Stimulated activated naive CD4-positive, alpha-beta T cell (primary cell): Measurements from ENCODE around the gene CFAP53.

Experiments used
- DNase-seq, 6 experiments: peaks; one replicate each; lab custom pipeline; 2025; lab: John Stamatoyannopoulos, UW

Gene CFAP53

DNA sequence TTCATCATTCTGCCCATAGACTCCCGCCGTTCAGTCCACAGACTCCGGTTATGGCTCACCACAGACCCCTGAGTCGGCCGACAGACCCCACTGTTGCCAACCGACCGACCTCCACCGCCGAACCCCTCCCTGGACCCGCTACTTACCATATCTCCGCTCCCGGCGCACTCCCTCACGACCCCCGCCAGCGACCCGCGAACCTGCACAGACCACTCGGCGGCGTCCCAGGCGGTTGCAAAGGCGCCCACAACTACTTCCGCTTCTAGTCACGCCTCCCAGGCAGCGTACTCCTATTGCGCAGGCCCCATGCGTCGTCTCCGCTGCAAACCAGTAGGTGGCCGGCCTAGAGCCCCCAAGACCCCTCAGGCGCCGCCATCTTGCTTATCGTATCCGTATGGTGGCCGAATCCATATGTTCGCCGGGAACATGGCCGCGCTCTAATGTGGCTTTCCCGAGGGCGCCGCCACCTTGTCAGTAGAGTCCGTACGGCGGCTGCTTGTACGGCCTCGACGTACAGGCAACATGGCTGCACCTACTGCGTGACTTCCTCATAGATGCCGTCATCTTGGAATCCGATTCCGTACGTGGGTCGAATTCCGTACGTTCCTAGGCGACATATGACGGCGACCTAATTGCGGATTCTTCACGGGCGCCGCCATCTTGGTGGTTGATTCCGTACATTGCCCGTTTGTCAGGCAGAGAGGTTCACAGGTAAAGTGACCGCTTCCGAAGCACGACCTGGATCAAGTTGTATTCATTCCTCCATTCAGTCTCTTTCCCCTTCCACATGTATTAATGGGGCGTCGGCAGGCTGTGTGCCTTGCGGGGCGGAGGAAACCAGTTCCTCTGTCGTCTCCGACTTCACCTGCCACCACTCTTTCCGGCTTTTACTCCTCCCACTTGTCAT is 21.4 kb upstream of the CFAP53 start, which contains the start of gene CXXC1:
Gene CXXC1, minus strand, starts transcription at position 252 of the 907 bp plus-strand sequence. Its CDS starts 103 bp downstream, at position 149.
- peak; percentile 94 to 99 (median 98) for DNase-seq

DNA sequence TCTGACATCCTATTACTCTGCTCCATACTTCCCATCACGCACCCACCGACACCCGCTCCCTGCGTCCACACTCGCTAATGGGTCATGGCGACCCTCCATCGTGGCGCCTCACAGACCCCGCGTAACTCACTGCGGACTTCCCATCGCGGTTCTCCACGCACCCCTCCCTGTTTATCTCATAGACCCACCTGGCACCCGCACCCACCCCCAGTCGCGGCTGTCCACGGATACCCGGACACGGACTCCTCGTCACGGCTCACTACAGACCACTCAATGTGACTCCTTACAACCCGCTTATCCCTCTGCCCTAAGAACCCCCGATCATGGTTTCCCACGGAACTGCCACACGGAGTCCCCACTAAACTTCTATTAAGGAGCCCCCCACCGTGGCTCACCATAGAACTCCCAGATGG is 20.7 kb upstream of the CFAP53 start:
- DNase-seq = no peak

DNA sequence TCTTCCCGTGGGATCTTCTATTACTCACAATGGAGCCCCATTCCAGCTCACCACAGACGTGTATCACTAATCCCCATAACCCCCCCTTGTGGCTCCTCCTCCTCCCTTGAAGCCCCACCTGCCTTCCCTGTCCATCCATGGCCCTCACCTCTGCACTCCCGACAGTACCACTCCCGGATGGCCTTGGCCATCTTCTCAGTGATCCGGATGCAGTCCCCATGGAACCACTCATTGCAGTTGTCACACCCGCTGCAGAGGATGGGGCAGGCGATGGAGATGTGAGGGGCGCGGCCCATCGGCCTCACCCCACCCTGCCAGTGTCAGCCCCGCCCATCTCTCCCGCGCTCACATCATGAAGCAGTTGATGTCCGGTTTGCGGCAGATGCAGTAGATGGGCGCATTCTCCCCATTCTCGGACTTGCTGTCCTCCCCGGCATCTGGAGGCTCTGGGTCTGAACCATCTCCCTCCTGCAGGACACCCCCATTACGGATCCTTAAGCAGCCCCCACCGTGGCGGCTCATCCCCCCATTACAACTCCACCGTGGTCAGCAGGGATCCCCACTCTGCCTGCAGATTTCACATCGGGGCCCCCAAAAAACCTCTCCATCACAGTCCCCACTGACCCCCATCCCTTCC is 20.2 kb upstream of the CFAP53 start:
- no peak for DNase-seq

DNA sequence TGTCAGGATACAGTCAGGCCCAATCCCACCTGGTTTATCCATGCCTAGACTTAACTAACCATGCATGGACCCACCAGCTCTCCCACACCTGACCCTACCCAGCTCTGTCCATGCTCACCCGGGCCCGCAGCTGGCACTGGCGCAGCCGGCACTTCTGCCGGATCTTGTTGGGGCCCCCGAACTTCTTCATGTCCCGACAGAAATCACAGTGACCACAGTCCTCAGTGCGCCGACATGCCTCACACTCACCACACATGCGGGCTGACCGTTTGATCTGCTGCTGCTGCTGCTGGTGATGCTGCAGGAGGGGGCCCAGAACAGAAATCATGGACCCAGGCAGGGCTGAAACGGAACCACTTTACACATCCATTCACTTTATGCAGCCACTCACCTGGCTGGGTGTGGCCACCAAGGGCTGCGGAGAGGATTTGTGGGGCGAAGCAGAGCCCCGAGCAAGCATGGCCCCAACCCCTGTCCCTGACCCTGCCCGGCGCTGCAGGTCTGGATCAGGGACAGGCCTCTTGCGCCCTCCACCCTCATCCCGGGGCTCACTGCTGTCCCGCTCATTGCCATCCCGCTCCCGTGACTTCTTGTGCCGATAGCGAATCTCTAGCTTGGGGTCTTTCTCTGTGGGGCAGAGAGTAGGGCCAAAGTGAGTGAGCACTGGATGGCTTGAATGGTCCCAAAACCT is 19.5 kb upstream of the CFAP53 start:
- no peak for DNase-seq

DNA sequence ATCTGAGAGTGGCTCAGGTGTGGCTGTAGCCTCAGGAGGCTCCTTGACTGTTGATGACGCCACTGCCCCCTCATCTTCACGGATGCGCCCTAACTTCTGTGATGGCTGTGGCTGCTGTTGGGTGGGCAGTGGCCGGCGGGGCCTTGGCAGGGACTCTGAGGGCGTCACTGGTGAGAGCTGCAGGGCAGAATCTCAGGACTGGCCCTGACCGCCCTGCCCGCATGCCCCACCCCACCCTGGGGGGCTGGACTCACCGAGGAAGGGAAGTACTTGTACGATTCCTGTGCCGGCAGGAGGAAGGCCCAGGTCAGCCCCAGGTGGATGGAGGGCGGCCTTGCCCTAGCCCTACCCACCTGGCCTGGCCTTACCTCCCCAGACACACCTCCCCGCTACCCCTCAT is 18.8 kb upstream of the CFAP53 start:
- no peak for DNase-seq

DNA sequence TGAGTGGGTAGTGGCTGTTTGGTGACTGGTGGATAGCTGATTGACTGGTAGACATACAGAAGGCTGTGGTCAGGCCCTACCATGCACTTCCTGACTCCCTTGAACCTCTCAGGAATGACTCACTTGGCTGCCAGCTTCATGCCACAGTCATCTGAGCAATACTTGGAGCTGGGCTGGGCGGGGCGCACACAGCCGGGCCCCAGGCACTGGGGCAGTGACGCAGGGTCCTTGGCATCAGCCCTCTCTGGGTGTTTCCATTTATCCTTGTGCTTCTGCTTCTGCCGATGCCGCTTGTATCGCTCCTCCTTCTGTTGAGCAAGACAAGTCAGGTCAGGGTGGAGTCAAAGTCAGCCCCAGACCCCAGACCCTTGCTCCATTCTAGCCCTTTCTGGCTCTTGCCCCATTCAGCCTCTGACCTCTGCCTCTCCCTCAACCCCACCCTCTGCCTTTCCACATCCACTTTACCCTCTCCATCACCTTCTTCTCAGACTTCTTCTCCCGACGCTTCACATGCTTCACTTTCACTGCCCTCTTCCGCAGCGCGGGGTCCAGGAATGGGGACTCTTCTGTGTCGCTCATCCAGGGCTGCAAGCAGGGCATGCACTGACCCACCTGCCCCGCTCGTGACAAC is 18.1 kb upstream of the CFAP53 start:
- DNase-seq = no peak

DNA sequence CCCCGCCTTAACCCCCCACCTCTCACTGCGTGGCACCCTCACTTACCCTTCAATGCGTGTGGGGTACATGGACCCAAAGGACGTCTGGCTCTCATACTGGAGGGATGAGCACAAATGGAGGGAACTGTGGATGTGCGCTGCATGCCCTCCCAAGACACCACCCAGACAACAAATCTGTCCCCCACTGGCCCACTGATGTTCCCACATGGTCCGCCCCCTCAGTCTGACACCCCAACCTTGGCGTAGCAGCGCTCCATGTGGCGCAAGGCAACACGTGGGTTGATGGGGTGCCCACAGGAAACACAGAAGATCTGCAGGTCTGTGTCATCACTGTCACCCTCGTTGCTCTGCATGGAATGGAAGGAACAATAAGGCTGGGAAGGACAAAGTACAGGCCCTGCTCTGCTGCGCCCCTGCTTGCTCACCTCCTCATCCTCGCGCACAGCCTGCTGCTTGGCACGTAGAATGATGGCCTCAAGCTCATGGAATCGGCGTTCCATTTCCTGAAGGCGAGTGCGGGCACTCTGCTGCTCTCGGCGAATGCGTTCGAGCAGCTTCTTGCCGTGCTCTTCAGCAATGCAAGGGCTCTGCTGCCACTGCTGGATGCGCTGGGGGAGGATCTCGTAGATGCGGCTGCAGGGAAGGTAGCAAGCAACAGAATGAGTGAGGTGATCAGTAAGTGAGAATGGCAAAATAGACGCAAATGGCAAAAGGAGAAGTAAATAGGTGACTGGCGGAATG is 17.3 kb upstream of the CFAP53 start:
- DNase-seq = peak in 1 of 6 experiments; percentile 12

DNA sequence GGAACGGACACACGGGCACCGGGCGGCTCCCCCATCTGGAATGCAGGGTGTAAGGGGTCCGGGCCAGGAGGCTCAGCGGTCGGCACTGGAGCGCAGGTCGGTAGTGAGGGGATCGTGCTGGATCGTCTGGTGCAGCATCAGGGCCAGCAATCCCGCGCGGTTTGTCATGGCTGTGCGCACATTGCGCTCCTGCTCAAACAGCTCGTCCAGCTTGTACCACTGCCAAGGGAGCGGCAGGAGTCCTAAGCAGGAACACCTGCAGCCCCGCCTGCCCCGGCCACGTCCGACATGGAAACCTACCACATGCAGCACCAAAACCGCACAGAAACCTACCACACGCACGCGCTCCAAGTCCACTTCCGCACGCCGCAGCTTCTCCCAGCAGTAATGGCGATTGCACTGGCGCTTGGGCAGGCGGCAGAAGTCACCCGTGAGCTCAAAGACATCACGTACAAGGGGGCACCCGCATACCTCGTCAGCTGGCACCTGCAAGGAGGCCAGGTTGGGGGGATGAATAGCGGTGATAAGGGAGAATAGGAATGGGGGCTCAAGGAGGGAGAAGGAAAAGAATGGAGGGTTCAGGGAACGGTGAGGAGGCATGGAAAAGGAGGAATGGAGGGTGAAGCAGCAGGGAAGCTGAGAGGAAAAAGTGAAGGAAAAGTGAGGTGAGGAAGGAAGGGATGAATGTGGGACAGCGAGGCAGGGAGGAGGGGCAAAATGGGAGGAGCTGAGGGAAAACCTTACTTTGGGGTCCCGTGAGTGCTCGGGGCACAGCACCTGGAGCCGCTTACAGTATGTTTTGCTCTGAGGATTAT is 16.4 kb upstream of the CFAP53 start:
- no peak for DNase-seq

DNA sequence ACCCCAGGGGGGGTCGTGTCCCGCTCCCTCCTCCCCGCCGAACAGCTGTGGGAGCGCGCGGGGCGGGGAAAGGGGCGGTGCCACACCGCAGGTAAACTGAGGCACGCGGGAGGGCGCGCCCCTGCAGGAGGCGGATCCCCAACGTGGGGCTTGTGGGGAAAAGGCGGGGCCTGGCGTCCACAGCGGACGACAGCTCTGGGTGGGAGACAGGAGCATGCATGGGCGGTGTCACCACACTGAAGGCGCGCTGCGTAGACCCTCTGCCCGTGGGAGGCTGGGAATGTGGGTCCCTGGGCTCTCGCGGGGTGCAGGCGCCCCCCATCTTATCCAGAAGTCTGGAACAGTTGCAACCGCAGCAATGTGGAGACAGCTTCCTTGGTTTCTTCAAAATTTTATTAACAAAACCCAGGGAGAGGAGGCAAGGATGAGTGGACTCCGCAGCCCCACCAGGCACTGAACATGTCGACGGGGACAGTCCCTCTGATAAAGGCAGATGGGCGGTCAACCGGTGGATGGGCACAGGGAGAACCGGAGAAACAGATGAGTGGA is 15.8 kb upstream of the CFAP53 start:
- DNase-seq = no peak

DNA sequence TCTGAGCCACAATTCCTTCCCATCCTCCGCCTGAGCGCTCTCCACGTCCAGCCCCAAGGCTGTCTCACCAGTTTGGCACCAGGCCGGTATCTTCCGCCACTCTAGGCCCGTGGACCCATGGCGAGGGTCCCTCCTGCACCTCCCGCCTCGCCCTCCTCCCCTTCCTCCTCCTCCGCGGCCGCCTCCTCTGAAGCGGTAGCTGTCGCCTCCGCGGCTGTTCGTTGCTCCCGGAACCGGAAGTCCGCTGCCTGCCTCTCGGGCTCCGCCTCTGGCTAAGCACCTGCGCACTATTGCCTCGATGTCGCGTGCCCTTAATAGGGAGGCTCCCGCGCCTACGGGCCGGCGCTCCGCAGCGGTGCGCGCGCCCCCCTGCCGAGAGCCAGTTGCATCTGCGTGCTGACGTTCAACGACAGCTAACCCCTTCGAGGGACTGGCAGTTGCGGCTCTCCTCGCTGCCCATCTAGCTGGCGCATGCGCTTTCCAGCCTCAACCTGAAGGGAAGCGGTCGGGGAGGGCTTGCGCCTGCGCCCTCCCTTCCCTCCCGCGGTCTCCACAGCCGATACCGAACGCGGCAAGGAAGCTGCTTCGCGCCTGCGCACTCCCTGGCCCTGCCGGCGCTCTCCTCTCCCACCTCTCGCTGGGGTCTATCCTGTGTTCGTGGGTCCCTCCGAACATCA is 15.1 kb upstream of the CFAP53 start, which contains the start of gene MBD1:
Gene MBD1, minus strand, starts transcription at position 229 of the 677 bp plus-strand sequence. CDS start 1,531 bp downstream, outside the sequence.
- peak; percentile 93 to 100 (median 98) for DNase-seq

DNA sequence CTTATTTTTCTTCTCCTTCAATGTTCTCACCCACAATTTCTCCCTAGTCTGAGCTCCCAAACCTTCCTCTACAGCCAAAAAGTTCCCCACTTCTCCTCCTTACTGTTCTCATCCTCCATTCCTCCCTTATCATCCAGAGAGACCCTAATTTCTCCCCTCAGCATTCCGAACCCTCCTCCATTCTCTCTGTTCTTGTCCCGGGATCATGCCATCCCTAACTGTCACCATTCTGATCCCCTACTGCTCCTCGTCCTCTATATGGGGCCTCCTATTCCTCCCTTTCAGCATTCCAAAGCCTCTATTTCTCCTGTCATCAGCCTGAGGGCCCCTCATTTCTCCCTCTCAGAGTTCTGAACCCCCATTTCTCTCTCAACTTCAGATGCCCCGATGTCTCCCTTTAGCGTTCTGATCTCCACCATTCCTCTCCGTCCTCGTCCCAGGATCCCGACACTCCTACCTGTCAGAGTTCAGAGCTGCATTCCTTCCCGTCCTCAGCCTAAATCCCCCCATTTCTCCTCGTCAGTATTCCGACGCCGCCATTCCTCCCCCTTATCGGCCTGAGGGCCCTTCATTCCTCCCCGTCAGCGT is 14.5 kb upstream of the CFAP53 start:
- no peak for DNase-seq

DNA sequence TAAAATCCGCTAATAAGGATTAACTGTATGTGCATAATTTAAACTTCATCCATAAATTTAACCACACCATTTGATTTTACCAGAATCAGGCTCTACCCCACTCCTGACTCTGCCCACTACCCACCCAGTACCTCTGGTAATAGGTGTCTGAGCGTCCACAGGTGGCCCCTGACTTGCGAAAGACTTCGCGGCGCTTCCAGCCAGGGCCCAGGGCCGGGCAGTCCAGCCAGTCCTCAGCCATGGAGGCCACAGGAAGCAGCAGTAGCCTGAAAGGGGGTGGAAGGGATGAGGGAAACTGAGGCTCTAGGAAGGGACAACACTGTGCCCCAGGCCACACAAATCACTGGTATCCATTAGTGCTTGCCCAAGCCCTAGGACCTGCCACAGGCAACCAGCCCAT is 13.5 kb upstream of the CFAP53 start:
- no peak for DNase-seq

DNA sequence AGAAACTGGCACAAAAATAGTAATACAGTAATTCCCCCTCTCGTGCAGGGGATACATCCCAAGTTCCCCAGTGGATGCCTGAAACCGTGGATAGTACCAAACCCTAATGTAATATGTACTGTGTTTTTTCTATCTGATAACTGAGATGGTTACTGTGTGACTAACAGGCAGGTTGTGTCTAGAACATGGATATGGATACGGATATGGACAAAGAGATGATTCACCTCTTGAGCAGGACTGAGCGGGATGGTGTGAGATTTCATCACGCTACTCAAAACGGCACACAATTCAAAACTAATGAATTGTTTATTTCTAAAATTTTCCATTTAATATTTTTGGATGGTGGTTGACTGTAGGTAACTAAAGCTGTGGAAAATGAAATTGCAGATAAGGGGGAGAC is 11.6 kb upstream of the CFAP53 start:
- no peak for DNase-seq

DNA sequence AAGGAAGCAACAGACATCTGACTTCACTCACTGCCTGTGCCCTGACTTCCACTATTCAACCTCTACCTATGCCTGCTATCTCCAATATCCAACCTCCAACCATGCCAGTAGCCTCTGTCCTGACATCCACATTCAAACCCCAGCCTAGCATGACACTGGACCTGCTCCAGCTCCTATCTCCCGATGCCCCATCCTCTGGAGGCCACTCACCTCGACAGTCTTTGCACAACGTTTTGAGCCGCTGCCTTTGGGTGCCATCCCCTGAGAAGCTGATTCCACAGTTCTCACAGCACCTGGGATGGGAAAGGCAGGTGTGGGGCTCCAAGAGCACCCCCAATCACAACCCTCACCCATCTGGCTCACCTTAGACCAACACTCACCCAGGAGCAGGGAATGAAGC is 10.2 kb upstream of the CFAP53 start:
- no peak for DNase-seq

DNA sequence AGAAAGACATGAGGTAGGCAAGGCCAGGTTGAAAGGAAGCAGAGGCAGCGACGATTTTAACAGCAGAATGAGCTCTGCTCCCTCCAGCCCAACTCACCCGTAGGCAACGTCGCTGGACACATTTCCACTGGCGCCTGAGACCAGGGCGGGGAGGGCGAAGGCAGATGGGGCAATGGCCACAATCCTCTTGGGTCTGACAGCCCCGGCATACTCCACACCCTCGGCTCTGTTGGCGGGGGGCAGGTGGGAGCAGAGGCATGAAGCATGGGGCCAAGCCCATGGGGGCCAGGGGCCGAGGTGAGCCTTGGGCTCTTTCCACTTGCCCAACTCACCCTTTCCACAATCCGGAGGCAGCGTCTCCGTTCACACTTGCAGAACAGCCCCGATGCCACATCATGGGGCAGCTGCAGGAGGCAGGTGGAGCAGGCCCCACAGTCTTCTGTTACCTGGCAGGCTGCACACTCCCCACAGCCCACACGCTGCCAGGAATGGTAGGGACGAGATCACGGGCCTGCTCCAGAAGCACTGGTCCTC is 9.3 kb upstream of the CFAP53 start:
- DNase-seq = no peak

DNA sequence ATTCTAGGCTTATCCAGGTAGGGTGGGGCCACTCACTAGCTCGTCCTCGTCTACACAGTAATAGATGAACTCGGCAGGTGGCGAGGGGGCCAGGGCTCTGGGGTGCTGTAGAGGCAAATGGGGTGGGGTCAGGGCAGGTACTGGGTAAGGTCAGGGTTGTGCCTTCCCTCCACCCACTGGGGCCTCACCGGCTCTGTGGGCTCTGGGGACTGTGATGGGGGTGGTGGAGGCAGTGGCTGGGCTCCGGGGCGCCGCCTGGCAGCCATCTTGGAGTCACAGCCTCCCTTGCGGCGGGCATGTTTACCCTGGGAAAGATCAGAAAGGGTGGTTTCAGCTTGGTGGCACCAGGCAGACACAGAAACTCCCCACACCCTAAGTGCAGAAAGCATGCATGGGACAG is 8.6 kb upstream of the CFAP53 start:
- DNase-seq = no peak

DNA sequence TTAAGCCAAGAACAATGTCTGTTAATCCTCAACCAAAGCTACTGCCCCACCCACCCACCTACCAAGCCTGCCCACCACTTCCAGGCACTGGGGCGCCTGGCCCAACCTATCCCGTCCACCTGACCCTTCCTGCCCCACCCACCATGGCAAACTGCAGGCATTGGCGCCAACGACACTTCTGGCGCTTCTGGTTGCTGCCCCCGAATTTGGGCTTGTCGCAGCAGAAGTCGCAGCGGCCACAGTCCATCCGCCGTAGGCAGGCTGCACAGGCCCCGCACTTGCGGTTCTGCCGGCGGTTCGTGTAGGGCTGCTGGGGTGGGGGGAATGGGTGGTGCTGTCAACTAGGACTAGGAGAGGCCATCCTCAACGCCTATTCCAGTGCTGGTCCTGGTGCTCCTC is 7.7 kb upstream of the CFAP53 start:
- DNase-seq = no peak

DNA sequence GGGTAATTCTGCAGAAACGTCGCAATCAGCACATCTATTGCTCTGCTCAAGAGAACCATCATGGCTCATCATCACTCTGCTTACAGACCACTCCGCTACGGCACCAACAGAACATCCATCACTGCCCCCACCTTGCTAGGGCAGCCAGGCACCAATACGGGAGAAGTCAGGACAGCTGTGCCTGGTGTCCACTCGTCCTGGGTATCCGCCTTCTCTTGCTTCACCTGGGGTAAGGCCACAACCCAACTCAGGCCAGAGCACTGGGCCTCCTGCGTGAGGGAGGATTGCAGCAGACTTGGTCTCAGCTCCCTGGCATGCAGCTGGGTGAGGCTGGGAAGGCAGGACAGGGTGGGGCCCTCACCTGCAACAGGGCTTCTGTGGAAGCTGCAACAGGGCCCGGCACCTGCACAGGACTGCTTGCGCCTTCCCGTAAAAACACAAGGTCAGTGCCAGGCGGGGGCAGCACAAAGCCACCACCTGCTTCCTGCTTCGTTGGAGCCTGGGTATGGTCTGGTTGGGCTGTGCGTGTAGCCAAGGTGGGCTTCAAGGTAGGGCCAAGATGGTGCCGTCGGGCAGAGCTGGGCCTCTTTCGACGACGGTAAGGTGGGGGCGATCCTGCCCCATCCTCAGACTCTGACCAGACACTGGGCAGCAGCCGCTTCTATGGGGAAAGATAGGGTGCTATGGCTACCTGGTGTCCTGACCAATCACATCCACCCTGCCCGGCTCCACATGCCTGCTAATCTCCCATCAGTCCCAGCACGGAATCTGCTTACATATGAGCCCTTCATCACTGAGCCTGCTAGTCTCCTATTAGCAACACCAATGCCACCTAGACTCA is 7.1 kb upstream of the CFAP53 start:
- DNase-seq = no peak
